Aorta (tissue), 5 donors: Measurements from ENCODE around the gene TNNT2. TPM values are rescaled to one million over a fixed set of nuclear protein-coding genes. Genes with fewer than 3 reads are reported as not detected.

Source experiments
- ATAC-seq: fragments of 200-7000 bp; cut with Tn5 transposase; one replicate; pipeline ENCODE4 v1.9.1; 2022; ENCODE audit warnings: moderate library complexity; ENCODE audit not compliant: low FRiP score
- DNase-seq, 2 donors: peaks; one replicate each; pipeline ENCODE4 v3.0.0-alpha.2; 2020
- H3K27ac ChIP-seq, 2 donors: one replicate each; pipeline ENCODE4 v1.5.1; 2013; ENCODE audit warnings: low read length in 2 of 2, mild to moderate bottlenecking in 2 of 2, moderate library complexity in 2 of 2, control low read depth in 1 of 2, inconsistent platforms in 1 of 2, low read depth in 1 of 2
- H3K27me3 ChIP-seq, 2 donors: one replicate each; pipeline ENCODE4 v1.6.1; 2013; ENCODE audit warnings: control low read depth in 1 of 2, low read length in 1 of 2, mild to moderate bottlenecking in 1 of 2, moderate library complexity in 1 of 2; ENCODE audit not compliant: insufficient read depth in 2 of 2, control insufficient read depth in 1 of 2
- H3K36me3 ChIP-seq, 2 donors: one replicate each; pipeline ENCODE4 v1.6.1; 2013; ENCODE audit warnings: control low read depth in 1 of 2, low read length in 1 of 2, mild to moderate bottlenecking in 1 of 2; ENCODE audit not compliant: insufficient read depth in 2 of 2, control insufficient read depth in 1 of 2
- H3K4me1 ChIP-seq, 2 donors: one replicate each; pipeline ENCODE4 v1.6.1; 2013; ENCODE audit warnings: low read length in 2 of 2, control low read depth in 1 of 2, mild to moderate bottlenecking in 1 of 2, moderate library complexity in 1 of 2; ENCODE audit not compliant: insufficient read depth in 2 of 2, control insufficient read depth in 1 of 2
- H3K4me3 ChIP-seq, 2 donors: one replicate each; pipeline ENCODE4 v1.5.1; 2013; ENCODE audit warnings: low read length in 2 of 2, control low read depth in 1 of 2, mild to moderate bottlenecking in 1 of 2
- H3K9me3 ChIP-seq: one replicate; pipeline ENCODE4 v1.6.1; 2013; ENCODE audit warnings: mild to moderate bottlenecking, low read length; ENCODE audit not compliant: control insufficient read depth
- WGBS, 2 donors: extraction: QIAGEN DNeasy Blood & Tissue Kit; methylation state at CpG; one replicate each; pipeline ENCODE4 v1.1.7; 2013; 5-methylcytosine and 5-hydroxymethylcytosine counted together
- intact Hi-C, 2 donors: fragments of 100-400 bp; cut with DNase I; formaldehyde crosslinking; loops; one replicate each; pipeline versions ENCODE4 v1.14.2 to v1.15.0; 2022
- polyA plus RNA-seq, 2 donors: library from polyadenylated mRNA; stranded (reverse); fragments of 200-250 nt; gene quantifications; one replicate each; pipeline ENCODE4 v1.2.3, GENCODE V29; 2013
- total RNA-seq, 2 donors: library from RNA; stranded (reverse); fragmentation: NEBNext Ultra II Directional; extraction: Animal tissue kit (Norgen Biotek cat#: 25700); gene quantifications; one replicate each; pipeline ENCODE4 v1.2.1, GENCODE V29; 2021
- donor health status: healthy with polysubstance abuse.
- donor health status: Bipolar disorder and iron deficiency.
- donor health status: DM: no; HTN: no; CAD: no.
- donor health status: DM: no; HTN: no; CAD: no.
- donor health status: DM: yes; HTN: yes; CAD: no.

Gene TNNT2
- total and polyA plus RNA-seq, 4 donors, result 0.21 to 24.0 (median 0.70) TPM

GRCh38 chr1:201310251-201310985, 67.1 kb downstream of the TNNT2 start:
- DNase-seq (no peak), ATAC-seq (no peak)
- Histone ChIP-seq H3K27ac (no peak overlapping the region), H3K9me3 (no peaks in the 10 kb centered on the region), H3K4me3 (no peak overlapping the region), H3K4me1 (no peaks in the 10 kb centered on the region), H3K27me3 (no peaks in the 10 kb centered on the region), H3K36me3 (no peaks in the 10 kb centered on the region)
- 82 to 84% methylated on average over 7 of the region's 7 CpGs for WGBS, 2 donors
- intact Hi-C loops, result no loop called here

- no peaks in the 10 kb centered on the region for H3K36me3 ChIP-seq
- no peaks in the 10 kb centered on the region for H3K9me3 ChIP-seq
- DNase-seq (no peak), ATAC-seq (peak; percentile 52)
- H3K27ac ChIP-seq, result no peak overlapping the region
- intact Hi-C loops, result no loop called here
- H3K27me3 ChIP-seq, result no peaks in the 10 kb centered on the region
- H3K4me3 ChIP-seq, result no peak overlapping the region
- no peaks in the 10 kb centered on the region for H3K4me1 ChIP-seq
- 8 to 11% methylated on average over 9 of the region's 9 CpGs for WGBS, 2 donors
Measured at GRCh38 chr1:201309416-201309815, 68.1 kb downstream of the TNNT2 start.

Other genes starting within 250 kb of the TNNT2 start
- 10 to 100 TPM; 36.3 to 47.4 TPM for gene TMEM9, start 223.2 kb downstream of the TNNT2 start, total RNA-seq
- 10 to 100 TPM; 43.1 to 77.7 TPM for gene TMEM9, start 223.2 kb downstream of the TNNT2 start, polyA plus RNA-seq
- gene IGFN1, start 186.9 kb downstream of the TNNT2 start, total RNA-seq, result under 1 TPM; 0.12 to 0.19 TPM
- under 1 TPM; 0.03 to 0.50 TPM for gene IGFN1, start 186.9 kb downstream of the TNNT2 start, polyA plus RNA-seq
- gene PKP1, start 94.2 kb downstream of the TNNT2 start, total RNA-seq, result under 1 TPM; 0.16 to 0.39 TPM
- gene PKP1, start 94.2 kb downstream of the TNNT2 start, polyA plus RNA-seq, result under 1 TPM; 0.08 to 0.25 TPM
- under 1 TPM in 1 of 2 donors, not detected in 1; 0.71 TPM for gene LAD1, start 21.6 kb upstream of the TNNT2 start, total RNA-seq
- gene LAD1, start 21.6 kb upstream of the TNNT2 start, polyA plus RNA-seq, result 10 to 100 TPM in 1 of 2 donors, under 1 TPM in 1; 0.82 to 33.8 TPM
- gene TNNI1, start 44.0 kb upstream of the TNNT2 start, total RNA-seq, result not detected
- gene TNNI1, start 44.0 kb upstream of the TNNT2 start, polyA plus RNA-seq, result under 1 TPM; 0.38 to 0.61 TPM
- gene PHLDA3, start 91.5 kb upstream of the TNNT2 start, total RNA-seq, result 10 to 100 TPM; 66.1 to 71.6 TPM
- gene PHLDA3, start 91.5 kb upstream of the TNNT2 start, polyA plus RNA-seq, result 10 to 100 TPM; 33.7 to 46.1 TPM
- gene CSRP1, start 129.4 kb upstream of the TNNT2 start, total RNA-seq, result 1,000 to 10,000 TPM in 1 of 2 donors, 100 to 1,000 TPM in 1; 599 to 1,490 TPM
- 100 to 1,000 TPM; 703 to 838 TPM for gene CSRP1, start 129.4 kb upstream of the TNNT2 start, polyA plus RNA-seq
- 100 to 1,000 TPM; 167 to 236 TPM for gene NAV1, start 161.4 kb upstream of the TNNT2 start, total RNA-seq
- gene NAV1, start 161.4 kb upstream of the TNNT2 start, polyA plus RNA-seq, result 10 to 100 TPM in 1 of 2 donors, 1 to 10 TPM in 1; 8.3 to 33.8 TPM